ENCODE results near the gene HBQ1.
"Not testable (repeated sequence)": the region's sequence is repeated elsewhere in the genome, so short reads cannot be mapped to it uniquely, and the experiment has no call there.

HBQ1 gene

DNA sequence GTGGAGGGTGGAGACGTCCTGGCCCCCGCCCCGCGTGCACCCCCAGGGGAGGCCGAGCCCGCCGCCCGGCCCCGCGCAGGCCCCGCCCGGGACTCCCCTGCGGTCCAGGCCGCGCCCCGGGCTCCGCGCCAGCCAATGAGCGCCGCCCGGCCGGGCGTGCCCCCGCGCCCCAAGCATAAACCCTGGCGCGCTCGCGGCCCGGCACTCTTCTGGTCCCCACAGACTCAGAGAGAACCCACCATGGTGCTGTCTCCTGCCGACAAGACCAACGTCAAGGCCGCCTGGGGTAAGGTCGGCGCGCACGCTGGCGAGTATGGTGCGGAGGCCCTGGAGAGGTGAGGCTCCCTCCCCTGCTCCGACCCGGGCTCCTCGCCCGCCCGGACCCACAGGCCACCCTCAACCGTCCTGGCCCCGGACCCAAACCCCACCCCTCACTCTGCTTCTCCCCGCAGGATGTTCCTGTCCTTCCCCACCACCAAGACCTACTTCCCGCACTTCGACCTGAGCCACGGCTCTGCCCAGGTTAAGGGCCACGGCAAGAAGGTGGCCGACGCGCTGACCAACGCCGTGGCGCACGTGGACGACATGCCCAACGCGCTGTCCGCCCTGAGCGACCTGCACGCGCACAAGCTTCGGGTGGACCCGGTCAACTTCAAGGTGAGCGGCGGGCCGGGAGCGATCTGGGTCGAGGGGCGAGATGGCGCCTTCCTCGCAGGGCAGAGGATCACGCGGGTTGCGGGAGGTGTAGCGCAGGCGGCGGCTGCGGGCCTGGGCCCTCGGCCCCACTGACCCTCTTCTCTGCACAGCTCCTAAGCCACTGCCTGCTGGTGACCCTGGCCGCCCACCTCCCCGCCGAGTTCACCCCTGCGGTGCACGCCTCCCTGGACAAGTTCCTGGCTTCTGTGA, 3.5 kb upstream of the HBQ1 start, which contains the start of gene HBA1:
TSS of gene HBA1 (plus strand) at position 204 of the 906 bp plus-strand sequence. CDS start at position 241, 37 bp downstream.
- DNase-seq = not testable (repeated sequence)

DNA sequence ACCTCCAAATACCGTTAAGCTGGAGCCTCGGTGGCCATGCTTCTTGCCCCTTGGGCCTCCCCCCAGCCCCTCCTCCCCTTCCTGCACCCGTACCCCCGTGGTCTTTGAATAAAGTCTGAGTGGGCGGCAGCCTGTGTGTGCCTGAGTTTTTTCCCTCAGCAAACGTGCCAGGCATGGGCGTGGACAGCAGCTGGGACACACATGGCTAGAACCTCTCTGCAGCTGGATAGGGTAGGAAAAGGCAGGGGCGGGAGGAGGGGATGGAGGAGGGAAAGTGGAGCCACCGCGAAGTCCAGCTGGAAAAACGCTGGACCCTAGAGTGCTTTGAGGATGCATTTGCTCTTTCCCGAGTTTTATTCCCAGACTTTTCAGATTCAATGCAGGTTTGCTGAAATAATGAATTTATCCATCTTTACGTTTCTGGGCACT, 2.9 kb upstream of the HBQ1 start:
- no peak for DNase-seq

DNA sequence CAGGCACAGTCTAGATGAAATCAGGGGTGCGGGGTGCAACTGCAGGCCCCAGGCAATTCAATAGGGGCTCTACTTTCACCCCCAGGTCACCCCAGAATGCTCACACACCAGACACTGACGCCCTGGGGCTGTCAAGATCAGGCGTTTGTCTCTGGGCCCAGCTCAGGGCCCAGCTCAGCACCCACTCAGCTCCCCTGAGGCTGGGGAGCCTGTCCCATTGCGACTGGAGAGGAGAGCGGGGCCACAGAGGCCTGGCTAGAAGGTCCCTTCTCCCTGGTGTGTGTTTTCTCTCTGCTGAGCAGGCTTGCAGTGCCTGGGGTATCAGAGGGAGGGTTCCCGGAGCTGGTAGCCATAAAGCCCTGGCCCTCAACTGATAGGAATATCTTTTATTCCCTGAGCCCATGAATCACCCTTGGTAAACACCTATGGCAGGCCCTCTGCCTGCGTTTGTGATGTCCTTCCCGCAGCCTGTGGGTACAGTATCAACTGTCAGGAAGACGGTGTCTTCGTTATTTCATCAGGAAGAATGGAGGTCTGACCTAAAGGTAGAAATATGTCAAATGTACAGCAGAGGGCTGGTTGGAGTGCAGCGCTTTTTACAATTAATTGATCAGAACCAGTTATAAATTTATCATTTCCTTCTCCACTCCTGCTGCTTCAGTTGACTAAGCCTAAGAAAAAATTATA, 2.1 kb upstream of the HBQ1 start:
- DNase-seq = no peak

DNA sequence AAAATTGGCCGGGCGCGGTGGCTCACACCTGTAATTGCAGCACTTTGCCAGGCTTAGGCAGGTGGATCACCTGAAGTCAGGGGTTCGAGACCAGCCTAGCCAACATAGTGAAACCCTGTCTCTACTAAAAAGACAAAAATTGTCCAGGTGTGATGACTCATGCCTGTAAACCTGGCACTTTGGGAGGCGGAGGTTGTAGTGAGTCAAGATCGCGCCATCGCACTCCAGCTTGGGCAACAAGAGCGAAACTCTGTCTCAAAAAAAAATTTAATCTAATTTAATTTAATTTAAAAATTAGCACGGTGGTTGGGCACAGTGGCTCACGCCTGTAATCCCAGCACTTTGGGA, 1.6 kb upstream of the HBQ1 start:
- no peak for DNase-seq

DNA sequence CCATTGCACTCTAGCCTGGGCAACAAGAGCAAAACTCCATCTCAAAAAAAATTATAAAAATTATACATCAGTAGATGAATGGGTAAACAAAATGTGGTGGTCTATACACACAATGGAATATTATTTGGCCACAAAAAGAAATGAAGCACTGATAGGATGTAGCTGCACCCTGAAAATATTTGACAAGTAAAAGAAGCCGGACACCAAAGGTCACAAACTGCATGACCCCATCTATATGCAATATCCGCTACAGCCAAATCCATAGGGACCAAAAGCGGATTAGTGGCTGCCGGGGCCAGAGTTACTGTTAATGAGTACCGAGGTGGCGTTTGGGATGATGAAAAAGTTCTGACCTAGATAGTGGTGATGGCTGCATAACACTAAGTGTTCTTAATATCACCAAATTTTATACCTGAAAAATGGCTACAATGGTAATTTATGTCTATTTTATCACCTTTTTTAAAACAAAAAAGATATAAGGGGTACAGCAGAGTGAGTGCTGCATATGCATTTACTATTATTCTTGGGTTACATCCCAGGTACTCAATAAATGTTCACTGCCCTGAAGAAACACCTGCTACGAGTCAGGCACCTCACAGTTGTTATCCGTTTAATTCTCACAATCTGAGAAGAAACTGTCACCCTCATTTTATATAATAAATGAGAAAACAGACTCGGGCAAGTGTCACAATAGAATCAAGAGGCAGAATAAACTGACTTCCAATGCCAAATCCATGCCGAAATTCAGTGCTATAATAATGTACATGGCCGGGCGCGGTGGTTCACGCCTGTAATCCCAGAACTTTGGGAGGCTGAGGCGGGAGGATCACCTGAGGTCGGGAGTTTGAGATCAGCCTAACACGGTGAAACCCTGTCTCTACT, 807 bp upstream of the HBQ1 start:
- DNase-seq = no peak

DNA sequence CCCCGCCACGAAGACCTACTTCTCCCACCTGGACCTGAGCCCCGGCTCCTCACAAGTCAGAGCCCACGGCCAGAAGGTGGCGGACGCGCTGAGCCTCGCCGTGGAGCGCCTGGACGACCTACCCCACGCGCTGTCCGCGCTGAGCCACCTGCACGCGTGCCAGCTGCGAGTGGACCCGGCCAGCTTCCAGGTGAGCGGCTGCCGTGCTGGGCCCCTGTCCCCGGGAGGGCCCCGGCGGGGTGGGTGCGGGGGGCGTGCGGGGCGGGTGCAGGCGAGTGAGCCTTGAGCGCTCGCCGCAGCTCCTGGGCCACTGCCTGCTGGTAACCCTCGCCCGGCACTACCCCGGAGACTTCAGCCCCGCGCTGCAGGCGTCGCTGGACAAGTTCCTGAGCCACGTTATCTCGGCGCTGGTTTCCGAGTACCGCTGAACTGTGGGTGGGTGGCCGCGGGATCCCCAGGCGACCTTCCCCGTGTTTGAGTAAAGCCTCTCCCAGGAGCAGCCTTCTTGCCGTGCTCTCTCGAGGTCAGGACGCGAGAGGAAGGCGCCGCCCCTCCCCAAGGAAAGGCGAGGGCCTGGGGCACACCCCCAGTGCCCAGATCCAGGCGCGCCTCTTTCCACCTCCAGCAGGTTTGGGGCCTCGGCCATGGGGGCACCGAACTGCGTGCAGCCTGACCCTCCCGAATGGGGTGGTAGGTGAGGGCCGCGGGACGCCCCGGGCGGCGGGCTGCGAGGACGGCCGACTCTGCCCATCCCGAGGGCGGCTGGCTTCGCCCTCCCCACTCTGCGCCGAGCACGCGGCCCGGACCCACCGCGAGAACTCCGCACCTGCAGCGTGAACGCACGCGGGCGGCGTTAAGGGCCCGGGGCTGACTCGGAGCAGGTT, 664 bp downstream of the HBQ1 start:
- peak; percentile 36 to 90 for DNase-seq

DNA sequence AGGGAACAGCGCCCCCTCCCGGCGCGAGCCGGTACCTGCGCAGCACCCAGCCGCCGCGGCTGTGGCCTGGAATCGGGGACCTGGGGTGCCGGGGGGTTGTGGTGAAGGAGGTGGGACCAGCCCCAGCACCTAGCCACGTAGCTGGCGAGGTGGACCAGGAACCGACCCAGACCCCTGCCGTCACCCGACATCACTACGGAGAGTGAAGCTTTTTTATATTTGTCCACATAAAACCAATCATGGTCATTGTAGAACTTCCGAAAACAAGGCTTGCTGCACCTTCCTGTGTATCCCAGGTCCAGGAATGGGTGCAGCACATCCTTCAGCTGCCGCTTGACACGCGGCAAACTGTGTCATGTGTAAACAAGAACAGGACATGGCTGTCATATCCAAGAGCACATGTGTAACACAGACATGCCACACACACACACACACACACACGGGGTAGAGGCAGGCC, 1.3 kb downstream of the HBQ1 start:
- peak in 1 of 2 donors; percentile 86 for DNase-seq

DNA sequence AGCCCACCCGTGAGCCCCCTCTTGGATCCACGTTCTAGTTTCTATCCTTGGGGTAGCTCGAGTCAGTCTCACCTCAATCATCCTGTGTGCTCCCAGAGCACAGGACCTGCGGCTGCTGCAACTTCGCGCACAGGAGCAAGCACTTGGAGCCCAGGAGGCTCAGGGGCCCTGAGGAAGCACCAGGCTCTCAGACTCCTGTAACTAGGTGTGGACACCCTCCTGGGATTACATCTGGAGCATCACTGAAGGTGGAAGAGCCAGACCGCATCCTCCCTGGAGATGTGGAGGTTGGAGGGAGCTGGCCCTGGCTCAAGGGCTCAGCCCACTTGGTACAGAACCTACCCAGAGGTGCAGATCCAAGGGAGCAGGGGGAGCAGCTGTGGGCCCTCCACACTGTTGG, 2.7 kb downstream of the HBQ1 start:
- no peak for DNase-seq

DNA sequence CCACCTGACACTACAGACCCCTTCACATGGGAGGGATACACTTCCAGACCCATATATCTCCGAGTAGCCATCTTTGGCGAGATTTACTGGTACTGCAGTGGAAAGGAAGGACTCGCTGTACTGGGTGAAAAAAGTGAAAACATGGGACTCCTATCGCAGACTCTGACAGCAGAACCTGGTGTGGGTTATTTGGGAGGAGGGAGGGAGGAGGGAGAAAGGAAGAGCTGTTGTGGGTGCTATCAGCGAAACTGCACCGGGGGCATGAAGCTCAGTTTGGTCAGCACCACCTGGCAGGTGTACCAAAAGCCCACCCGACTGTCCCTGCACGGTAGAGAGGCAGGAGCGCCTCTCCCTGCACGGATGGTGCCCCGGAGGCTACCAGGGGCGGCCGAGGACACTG, 5.0 kb downstream of the HBQ1 start:
- DNase-seq = no peak

DNA sequence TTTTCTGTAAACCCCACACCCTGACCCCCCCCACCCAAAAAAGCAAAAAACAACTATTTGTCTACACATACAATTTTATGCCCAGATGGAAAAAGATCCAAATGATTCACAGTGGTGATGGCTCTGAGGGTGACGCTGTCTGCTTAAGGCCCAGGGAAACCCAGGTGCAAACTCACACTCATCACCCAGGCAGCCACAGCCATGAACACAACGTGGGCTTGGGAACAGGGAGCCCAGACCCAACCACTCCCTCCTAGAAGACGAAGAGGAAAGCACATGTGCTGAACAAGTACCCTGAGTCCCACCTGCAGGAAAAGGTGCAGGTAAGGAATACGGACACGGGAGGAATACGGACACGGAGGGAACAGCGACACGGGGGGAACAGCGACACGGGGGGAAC, 5.4 kb downstream of the HBQ1 start:
- DNase-seq = no peak

DNA sequence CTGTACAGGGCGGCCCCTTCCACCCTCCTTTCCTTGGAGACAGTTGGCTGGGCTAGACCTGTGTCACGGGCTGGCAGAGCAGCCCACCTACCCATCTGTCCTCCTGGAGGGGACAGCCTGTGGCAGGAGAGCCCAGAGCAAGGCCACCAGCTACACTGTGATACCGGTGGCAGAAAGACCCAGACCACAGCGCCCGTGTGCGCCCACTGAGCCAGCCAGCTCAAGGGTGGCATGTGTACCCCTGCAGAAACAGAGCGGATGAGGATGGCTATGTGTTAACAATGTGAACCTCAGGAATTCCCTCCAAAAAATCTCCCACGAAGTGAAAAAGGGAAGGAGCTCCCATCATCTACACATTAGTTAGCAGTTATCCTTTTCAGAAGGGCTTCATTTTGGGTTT, 7.1 kb downstream of the HBQ1 start:
- no peak for DNase-seq

DNA sequence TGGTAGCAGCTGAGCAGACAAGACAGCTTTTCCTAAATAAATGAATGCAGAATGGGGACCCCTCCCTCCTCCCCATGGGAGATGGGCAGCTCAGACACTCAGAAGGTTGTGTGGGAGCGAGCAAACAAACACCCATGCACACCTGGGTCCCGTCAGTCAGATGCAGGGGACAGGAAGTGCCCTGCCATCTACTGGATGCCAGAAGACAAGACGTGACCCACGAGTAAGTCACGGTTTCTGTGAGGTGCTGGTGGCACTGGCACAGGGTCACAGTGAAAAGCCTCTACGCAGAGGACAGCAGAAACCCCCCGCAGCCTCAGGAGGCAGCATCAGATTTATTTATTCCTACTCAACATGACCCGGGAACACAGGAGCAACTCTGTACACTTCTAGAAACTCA, 8.4 kb downstream of the HBQ1 start:
- DNase-seq = no peak

DNA sequence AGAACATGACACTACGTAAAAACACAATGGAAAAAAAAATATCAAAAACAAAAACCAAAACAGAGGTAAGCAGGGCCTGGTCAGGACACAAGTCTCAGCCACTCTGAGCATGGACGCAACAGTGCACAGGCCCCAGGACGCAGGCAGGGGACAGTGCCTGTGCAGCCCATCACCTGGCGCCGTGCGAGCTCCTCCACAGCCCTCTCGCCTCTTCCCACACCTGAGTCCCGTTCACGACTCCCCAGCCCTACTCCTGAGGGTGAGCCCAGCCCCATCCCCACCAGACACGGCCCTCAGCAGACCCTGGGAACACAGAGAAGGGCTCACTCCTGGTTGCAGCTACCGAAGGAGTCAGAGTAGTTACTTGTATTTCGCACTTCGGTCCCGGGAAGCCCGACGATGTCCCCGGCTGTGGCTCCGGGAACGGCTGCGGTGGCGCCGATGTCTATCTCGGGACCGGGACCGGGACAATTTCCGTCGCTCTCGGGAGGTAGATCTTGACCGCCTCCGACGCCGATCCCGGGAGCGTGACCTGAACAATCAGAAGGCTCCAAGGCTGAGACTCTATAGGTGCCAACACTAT, 9.4 kb downstream of the HBQ1 start:
- DNase-seq = no peak

DNA sequence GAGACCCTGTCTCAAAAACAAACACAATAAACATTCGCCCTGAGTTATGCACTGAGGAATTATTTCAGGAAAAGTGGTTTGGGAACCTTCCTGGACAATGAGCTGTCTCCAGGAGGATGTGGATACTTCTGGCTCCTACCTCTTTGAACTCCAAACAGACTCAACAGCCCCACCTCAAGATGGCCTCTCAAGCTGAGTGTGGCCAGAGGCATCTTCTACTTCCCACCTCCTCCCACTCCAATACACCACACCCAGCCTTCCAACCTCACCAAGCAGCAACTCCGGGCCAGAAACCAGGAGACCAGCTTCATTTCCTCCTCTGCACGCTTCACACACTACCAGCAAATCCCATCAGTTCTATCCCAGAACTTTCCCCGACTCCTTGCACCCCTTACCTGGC, 11.6 kb downstream of the HBQ1 start:
- no peak for DNase-seq

DNA sequence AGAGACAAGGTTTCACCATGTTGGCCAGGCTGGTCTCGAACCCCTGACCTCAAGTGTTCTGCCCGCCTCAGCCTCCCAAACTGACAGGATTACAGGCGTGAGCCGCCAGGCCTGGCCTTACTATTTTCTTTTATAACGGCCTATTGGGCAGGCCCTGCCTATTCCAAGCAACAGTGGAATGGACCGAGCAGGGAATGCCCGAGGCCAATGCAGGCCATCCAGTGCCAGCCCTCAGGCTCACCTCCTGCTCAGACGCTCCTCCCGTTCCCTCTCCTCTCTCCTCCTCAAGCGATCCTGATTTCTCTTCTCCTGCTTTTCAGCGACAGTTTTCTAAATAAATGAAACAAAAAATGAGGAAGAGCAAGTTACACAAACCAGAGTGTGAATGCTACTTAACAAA, 12.4 kb downstream of the HBQ1 start:
- no peak for DNase-seq

DNA sequence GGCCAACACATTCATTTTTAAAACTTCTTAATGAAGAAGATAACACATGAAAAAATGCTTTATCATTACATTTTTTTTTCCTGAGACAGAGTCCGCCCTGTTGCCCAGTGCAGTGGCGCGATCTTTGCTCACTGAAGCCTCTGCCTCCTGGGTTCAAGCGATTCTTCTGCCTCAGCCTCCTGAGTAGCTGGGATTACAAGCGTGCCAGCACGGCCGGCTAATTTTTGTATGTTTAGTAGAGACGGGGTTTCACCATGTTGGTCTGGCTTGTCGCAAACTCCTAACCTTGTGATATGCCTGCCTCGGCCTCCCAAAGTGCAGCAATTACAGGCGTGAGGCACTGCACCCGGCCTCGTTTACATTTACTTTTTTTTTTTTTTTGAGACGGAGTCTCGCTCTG, 13.2 kb downstream of the HBQ1 start:
- DNase-seq = no peak

DNA sequence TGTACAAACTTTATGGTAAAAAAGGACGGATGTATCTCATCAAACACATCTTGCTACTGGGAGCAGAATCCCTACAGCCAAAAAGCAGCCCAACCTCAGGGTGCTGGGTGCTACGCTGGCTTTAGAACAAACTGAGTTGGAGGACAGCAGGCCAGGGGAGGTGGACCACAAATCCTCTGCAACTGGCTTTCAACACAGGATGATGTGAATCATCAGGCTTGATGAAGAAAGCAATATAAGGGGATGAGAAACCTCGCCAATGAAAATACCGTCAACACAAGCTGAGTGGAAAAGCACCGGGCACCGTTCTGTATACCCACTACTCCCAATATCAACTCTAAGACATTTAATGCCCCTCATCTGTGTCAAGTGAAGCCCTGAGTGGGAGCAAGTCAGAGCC, 14.3 kb downstream of the HBQ1 start:
- DNase-seq = no peak

DNA sequence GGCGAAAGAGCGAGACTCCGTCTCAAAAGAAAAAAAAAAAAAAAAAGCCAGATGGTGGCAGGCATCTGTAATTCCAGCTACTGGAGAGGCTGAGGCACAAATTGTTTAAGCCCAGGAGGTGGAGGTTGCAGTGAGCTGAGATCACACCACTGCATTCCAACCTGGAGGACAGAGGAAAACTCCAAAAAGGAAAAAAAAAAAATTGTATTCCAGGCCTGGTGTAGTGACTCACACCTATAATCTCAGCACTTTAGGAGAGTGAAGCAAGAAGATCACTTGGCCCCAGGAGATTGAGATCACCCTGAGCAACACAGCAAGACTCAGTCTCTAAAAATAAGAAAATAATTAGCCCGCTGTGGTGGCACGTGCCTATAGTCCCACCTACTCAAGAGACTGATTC, 20.1 kb downstream of the HBQ1 start:
- DNase-seq = no peak

DNA sequence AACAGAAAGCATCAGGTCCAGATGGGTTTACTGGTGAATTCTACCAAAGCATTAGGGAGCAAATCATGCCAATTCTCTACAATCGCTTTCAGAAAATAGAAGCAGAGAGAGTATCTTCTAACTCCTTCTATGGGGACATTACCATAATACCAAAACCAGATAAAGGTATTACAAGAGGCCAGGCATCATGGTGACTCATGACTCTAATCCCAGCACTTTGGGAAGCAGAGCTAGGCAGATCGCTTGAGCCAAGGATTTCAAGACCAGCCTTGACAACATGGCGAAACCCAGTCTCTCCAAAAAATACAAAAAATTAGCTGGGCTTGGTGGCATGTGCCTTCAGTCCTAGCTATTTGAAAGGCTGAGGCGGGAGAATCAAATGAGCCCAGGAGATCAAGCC, 23.0 kb downstream of the HBQ1 start:
- DNase-seq = no peak

DNA sequence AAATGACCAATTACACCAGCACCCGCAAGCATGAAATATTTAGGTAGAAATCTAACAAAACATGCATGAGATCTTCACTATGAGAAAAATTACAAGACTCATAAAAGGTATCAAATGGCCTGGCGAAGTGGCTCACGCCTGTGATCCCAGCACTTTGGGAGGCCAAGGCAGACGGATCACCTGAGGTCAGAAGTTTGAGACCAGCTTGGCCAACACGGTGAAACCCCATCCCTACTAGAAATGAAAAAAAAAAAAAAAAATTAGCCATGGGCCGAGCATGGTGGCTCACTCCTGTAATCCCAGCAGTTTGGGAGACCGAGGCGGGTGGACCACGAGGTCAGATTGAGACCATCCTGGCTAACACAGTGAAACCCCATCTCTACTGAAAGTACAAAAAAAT, 23.8 kb downstream of the HBQ1 start:
- DNase-seq = not testable (repeated sequence)

DNA sequence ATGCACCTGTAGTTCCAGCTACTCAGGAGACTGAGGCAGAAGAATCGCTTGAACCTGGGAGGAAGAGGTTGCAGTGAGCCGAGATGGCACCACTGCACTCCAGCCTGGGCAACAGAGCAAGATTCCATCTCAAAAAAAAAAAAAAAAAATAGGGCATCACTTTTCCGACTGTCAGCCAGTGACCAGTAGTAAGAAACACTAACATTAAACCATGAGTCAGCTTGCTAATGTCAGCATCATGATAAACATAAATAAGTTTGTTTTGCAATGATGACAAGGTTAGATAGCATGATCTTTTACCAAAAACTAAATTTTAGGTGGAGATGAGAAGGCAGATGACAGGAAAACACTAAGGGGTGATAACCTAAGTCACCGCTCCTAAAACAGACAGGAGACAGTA, 29.1 kb downstream of the HBQ1 start:
- not testable (repeated sequence) for DNase-seq
